NCI-H128 (cell line): ENCODE data around the gene TMED7.
"Not testable (repeated sequence)": the region's sequence is repeated elsewhere in the genome, so short reads cannot be mapped to it uniquely, and the experiment has no call there.

ENCODE experiments used
- DNase-seq: peaks from one replicate; lab custom pipeline; 2025; ENCODE audit not compliant: unreplicated experiment; lab: John Stamatoyannopoulos, UW

TMED7 gene

GRCh38 chr5:115625579-115626444, at the start of gene TMED7:
TMED7 (minus strand) TSS chr5:115626036; CDS start chr5:115625792, 244 bp downstream.
- DNase-seq, result peak; percentile 88

- DNase-seq, result not testable (repeated sequence)
These were observed 48.9 kb upstream of the TMED7 start for GRCh38 chr5:115674782-115675181.

- no peak for DNase-seq
These were observed 47.8 kb upstream of the TMED7 start for GRCh38 chr5:115673596-115673995.

DNA sequence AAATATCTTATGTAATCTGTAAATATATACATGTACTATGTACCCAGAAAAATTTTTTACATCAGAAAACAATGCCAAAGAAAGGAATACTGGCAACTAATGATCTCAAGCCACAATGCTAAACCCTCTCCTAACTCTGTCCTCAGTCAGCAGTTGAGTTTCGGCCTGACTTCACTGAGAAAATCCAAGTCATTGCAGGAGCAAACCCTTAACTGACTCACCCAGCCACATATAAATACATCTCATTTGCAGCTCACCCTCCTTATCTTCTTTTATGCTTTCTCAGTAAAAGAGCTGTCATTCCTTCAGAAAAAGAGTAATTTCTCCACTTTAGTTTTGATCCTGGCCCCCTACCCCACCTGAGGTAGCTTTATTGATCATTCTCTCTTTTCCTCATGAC, 46.1 kb upstream of the TMED7 start:
- no peak for DNase-seq

DNA sequence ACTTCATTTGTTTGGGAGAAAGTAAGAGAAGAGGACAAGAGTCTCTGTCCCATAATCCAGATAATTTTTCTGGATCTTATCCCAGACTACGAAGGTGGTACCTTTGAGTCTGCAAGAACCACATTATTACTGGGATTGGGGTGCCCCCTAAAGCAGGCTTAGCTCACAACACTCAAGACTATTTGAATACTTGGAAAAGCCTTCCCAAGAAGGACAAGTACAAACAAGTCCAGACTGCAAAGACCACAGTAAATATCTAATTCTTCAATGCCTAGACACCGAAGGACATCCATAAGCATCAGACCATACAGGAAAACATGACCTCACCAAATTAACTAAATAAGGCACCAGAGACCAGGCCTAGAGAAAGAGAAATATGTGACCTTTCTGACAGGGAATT, 40.2 kb upstream of the TMED7 start:
- DNase-seq, result no peak

DNA sequence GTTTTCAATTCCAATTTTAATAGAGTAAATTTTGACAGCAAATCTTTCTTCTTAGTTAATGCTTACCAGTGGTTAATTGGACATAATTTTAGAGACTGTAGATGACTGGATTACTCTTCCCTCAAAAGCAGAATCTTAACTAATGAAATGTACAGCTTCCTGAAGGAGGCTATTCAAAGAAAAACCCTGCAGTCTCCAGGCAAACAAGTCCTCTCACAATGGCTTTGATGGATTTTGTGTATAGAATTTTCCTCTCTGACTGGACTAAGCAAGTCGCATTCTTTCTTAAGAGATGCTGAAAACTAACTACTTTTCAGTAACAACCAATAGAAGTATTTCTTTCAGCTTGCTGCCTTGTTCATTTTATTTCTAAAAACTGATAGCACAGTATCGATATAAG, 35.7 kb upstream of the TMED7 start:
- no peak for DNase-seq

DNA sequence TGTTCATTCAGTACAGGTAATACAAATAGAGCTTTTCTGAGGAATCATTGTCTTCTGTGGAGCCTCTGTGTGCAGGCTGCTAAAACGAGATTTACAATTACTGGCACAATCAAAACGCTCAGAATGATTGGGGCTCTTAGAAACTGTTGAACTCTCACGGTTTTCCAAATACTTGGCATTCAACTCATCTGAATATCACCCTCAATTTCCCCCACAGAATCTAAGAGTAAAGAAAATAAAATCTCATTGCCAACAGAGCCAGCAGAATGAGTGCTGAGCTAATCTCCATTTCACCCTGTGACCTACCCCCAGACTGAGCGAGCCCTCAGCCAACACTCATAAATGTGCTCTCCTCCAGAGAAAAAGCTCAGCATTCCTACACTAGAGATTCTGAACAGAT, 35.3 kb upstream of the TMED7 start:
- DNase-seq, result no peak

DNA sequence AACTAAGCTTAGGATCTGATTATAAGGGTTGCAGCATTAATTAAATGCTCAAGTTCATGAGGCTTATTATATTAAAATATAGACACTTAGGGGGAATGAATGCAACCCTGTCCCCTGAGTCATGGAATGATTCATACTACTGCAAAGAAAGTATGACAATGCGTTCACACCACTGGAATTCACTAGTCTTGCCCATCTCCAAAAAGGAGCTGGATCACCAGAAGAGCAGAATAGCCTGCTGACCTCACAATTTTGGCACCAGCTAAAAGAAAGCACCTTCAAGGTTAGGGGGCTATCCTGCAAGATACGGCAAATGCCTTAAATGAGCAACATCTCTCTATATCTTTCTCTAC, 32.0 kb upstream of the TMED7 start:
- no peak for DNase-seq

- no peak for DNase-seq
These were observed 31.5 kb upstream of the TMED7 start for GRCh38 chr5:115657125-115657880.

- no peak for DNase-seq
These were observed 30.6 kb upstream of the TMED7 start for GRCh38 chr5:115656404-115656803.

DNA sequence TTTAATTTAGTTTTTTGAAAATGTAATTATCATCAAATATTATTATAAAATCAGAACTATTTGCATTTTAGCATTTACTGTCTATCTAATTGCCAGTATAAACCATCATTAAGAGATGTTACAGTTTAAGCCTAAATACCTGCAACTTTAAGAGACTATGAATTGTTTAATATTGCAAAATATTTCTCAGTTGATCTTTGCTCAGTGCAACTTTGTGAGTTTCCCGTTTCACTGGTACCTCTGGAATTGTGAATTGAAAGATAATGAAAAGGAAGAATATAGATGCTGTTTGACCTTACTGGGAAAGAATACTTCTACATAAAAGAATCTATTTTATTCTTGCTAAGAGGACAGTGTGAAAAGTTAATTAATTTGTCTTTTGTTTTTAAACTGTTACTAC, 30.2 kb upstream of the TMED7 start:
- no peak for DNase-seq

- DNase-seq, result no peak
These were observed 23.7 kb upstream of the TMED7 start for GRCh38 chr5:115649541-115649940.

DNA sequence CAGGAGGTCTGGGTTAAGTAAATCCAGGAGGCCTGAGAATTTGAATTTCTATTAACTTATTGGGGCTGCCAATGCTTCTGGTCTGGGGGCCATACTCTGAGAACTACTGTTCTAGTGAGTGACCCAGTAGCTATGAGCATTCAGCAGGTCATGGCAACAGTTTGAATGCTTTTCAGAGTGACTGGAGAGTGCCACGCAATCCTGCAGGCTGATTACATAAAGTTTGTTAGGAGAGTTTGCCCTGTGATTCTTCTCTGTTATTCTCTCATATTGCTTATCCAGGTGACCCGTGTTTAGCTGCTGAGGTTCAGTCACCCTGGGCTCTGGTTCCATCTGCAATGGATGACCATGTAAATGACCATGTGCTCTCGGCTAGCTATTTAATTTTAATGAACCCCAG, 22.2 kb upstream of the TMED7 start:
- DNase-seq, result no peak

DNA sequence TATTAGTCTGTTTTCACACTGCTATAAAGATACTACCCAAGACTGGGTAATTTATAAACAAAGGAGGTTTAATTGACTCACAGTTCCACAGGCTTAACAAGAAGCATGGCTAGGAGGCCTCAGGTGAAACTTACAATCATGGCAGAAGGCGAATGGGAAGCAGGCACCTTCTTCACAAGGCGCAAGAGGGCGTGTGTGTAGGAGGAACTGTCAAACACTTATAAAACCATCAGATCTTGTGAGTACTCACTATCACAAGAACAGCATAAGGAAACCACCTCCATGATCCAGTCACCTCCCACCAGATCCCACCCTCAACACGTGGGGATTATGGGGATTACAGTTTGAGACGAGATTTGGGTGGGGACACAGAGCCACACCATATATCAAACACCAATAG, 19.6 kb upstream of the TMED7 start:
- not testable (repeated sequence) for DNase-seq

GRCh38 chr5:115644046-115644445, 18.2 kb upstream of the TMED7 start:
- no peak for DNase-seq

DNA sequence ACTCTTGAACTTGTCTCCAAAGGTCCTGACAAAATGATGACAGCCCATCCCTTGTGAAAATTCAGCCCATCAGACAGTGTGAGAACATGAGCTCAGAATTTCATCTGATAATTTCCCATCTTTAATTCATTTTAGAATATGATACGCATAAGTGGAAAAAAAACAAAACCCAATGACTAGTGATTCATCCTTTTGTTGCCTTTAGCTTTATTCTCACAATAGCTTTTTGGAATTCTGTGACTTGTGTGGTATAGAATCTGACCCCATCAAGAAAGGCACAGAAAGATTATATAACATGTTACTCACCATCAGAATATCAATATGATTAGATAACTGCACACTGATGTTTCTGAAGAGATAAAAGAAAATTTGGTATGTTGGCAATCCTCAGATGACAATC, 16.1 kb upstream of the TMED7 start:
- no peak for DNase-seq

GRCh38 chr5:115640274-115640673, 14.4 kb upstream of the TMED7 start:
- no peak for DNase-seq

DNA sequence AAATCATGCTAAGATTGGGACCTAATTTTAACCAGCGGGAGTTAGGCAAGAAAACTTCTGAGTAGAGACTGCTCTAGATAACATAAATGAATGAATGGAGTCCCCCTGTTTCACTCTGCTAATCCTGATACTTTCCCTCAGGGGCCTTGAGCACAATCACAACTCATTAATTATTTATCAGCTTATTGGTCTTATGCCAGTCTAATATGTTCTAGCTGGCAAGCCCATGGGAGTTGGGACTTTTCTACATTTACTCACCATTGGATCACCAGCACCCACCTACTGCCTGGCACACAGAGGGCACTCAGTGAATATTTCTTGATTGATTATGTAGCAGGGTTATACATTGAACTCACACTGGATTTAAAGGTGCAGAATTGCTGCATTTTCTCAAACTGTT, 13.5 kb upstream of the TMED7 start:
- no peak for DNase-seq

DNA sequence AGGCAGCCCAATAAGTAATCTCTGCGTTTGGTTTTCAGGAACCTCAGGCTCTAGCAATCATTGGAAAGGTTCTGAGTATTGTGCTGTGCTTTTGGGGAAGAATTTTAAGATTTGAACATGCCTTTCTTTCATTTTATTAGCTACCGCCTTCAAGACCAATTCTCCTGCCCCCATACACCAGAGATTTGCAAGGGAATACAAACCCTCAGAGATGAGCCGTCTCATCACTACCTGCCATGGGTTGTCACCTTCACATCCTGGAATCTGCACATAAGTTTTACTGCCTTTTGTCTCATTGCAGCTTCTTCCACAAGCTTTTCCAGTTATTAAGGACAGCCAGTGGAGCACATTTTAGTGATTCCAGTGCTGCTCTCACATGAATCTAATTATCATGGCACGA, 11.7 kb upstream of the TMED7 start:
- DNase-seq, result no peak

DNA sequence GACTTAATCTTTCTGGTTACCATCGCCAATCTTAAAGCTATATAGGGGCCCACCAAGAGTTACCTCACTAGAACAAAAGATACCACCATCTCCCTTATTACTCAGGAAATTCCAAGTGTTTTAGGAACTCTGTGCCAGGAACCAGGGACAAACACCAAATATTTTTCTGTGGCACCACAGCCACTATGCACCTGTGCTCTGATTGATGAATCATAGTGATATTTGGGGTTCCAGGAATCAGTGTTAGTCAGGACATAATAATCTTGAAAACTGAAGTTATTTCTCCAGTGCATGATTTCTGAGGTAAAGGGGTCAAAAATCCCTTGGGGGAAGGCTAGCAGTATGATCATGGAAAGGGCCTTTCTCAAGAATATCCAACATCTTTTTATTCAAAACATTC, 10.2 kb upstream of the TMED7 start:
- DNase-seq, result no peak

- peak; percentile 14 for DNase-seq
These were observed 8.7 kb upstream of the TMED7 start for GRCh38 chr5:115634343-115635132.

- no peak for DNase-seq
These were observed 4.1 kb upstream of the TMED7 start for GRCh38 chr5:115629903-115630302.
